ENCODE results near the gene PKIG. TPM values are rescaled to one million over a fixed set of nuclear protein-coding genes. Genes with fewer than 3 reads are reported as not detected.
A peak's percentile ranks its signal among the peaks of the same experiment; 100 is the strongest.
"Not testable (repeated sequence)": the region's sequence is repeated elsewhere in the genome, so short reads cannot be mapped to it uniquely, and the experiment has no call there.

PKIG gene
- total RNA-seq, 1 donor from 2014 or later: 34.7 TPM

DNA sequence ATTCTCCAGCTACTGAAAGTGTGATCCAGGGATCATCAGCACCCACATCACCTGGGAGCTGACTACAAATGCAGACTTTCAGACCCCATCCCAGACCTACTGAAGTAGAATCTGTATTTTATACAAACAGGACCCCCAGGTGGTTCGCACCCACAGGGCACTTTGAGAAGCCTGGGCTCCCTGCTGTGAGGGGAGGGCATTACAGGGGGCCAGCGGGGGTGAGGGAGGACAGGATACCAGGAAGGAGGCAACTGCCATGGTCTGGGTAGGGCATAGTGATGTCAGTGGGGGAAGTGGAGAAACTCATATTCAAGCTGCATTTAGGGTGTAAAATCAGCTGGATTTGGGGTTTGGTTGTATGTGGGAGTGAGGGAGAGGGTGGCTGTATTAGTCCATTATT, 71.2 kb downstream of the PKIG start:
- Mint-ChIP-seq H3K9me3 (no peaks in the 10 kb centered on the region), H3K27me3 (ENCODE audit: low read depth) (peaks cover 50% of the 10 kb centered on the region), H3K4me3 (peak overlapping the region; percentile 42), H3K36me3 (ENCODE audit: low read depth) (no peaks in the 10 kb centered on the region), H3K27ac (ENCODE audit: unreplicated experiment) (no peak overlapping the region), H3K4me1 (peaks cover 14% of the 10 kb centered on the region)
- TF ChIP-seq, protein P1, sequence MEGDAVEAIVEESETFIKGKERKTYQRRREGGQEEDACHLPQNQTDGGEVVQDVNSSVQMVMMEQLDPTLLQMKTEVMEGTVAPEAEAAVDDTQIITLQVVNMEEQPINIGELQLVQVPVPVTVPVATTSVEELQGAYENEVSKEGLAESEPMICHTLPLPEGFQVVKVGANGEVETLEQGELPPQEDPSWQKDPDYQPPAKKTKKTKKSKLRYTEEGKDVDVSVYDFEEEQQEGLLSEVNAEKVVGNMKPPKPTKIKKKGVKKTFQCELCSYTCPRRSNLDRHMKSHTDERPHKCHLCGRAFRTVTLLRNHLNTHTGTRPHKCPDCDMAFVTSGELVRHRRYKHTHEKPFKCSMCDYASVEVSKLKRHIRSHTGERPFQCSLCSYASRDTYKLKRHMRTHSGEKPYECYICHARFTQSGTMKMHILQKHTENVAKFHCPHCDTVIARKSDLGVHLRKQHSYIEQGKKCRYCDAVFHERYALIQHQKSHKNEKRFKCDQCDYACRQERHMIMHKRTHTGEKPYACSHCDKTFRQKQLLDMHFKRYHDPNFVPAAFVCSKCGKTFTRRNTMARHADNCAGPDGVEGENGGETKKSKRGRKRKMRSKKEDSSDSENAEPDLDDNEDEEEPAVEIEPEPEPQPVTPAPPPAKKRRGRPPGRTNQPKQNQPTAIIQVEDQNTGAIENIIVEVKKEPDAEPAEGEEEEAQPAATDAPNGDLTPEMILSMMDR (conservative IDR thresholded peaks at IDR 0.05): no peak
- DNase-seq (ENCODE audit: low read depth, low spot score): no peak

- not testable (repeated sequence) for H3K36me3 Mint-ChIP-seq (ENCODE audit: low read depth); DNase-seq (ENCODE audit: low read depth, low spot score); H3K9me3 Mint-ChIP-seq; H3K27ac Mint-ChIP-seq (ENCODE audit: unreplicated experiment); H3K4me3 Mint-ChIP-seq
- Mint-ChIP-seq H3K4me1 (peaks cover 12% of the 10 kb centered on the region), H3K27me3 (ENCODE audit: low read depth) (peaks cover 49% of the 10 kb centered on the region)
Measured at GRCh38 chr20:44654210-44654609, 71.8 kb downstream of the PKIG start.

DNA sequence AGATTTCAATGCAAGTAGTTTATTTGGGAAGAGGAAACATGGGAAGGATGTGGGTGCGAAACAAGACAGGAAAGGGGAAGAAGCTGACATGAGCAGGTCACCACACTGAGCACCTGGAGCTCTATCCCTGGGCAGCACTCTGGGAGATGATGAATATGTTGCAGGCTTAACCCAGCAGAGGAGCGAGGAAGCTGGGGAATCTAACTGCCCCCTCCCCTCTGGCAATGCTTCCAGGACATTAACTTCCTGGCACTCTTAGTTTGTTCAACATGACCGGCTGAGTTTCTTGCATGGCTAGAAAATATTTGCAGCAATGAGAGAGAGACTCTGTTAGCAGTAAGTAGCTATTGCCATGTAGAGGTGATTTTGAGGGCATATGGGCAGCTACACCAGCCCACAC, 74.1 kb downstream of the PKIG start:
- H3K9me3 Mint-ChIP-seq: no peaks in the 10 kb centered on the region
- TF ChIP-seq, protein P1 (conservative IDR thresholded peaks at IDR 0.05): no peak
- H3K4me3 Mint-ChIP-seq: no peak overlapping the region
- peaks cover 48% of the 10 kb centered on the region for H3K27me3 Mint-ChIP-seq (ENCODE audit: low read depth)
- no peak for DNase-seq (ENCODE audit: low read depth, low spot score)
- no peak overlapping the region for H3K27ac Mint-ChIP-seq (ENCODE audit: unreplicated experiment)
- peaks cover 10% of the 10 kb centered on the region for H3K4me1 Mint-ChIP-seq
- H3K36me3 Mint-ChIP-seq (ENCODE audit: low read depth): no peaks in the 10 kb centered on the region

- Mint-ChIP-seq H3K36me3 (ENCODE audit: low read depth) (no peaks in the 10 kb centered on the region), H3K9me3 (no peaks in the 10 kb centered on the region), H3K27ac (ENCODE audit: unreplicated experiment) (no peak overlapping the region), H3K4me3 (no peak overlapping the region), H3K27me3 (ENCODE audit: low read depth) (peaks cover 37% of the 10 kb centered on the region), H3K4me1 (no peaks in the 10 kb centered on the region)
- no peak for DNase-seq (ENCODE audit: low read depth, low spot score)
- TF ChIP-seq, protein P1 (conservative IDR thresholded peaks at IDR 0.05): no peak
Measured at GRCh38 chr20:44657875-44658274, 75.5 kb downstream of the PKIG start.

GRCh38 chr20:44658810-44659209, 76.4 kb downstream of the PKIG start:
- Mint-ChIP-seq H3K4me1 (no peaks in the 10 kb centered on the region), H3K36me3 (ENCODE audit: low read depth) (no peaks in the 10 kb centered on the region), H3K9me3 (no peaks in the 10 kb centered on the region), H3K4me3 (no peak overlapping the region), H3K27me3 (ENCODE audit: low read depth) (peaks cover 28% of the 10 kb centered on the region), H3K27ac (ENCODE audit: unreplicated experiment) (no peak overlapping the region)
- TF ChIP-seq, protein P1 (conservative IDR thresholded peaks at IDR 0.05): no peak
- no peak for DNase-seq (ENCODE audit: low read depth, low spot score)

- no peak overlapping the region for H3K27ac Mint-ChIP-seq (ENCODE audit: unreplicated experiment)
- no peaks in the 10 kb centered on the region for H3K9me3 Mint-ChIP-seq
- peaks cover 26% of the 10 kb centered on the region for H3K27me3 Mint-ChIP-seq (ENCODE audit: low read depth)
- no peak for DNase-seq (ENCODE audit: low read depth, low spot score)
- H3K36me3 Mint-ChIP-seq (ENCODE audit: low read depth): no peaks in the 10 kb centered on the region
- no peaks in the 10 kb centered on the region for H3K4me1 Mint-ChIP-seq
- no peak overlapping the region for H3K4me3 Mint-ChIP-seq
- TF ChIP-seq, protein P1 (conservative IDR thresholded peaks at IDR 0.05): no peak
Measured at GRCh38 chr20:44659931-44660330, 77.6 kb downstream of the PKIG start.
